CD4-positive, alpha-beta T cell (primary cell): Measurements from ENCODE around the gene DIS3L2. TPM values are rescaled to one million over a fixed set of nuclear protein-coding genes. Genes with fewer than 3 reads are reported as not detected.

ENCODE experiments used
- ATAC-seq: fragments of 200-7000 bp; cut with Tn5 transposase; one replicate; pipeline ENCODE4 v1.10.0; 2022; ENCODE audit warnings: mild to moderate bottlenecking; ENCODE audit not compliant: poor library complexity
- CTCF ChIA-PET: fragments of 350-600 bp; sonication (Branson Sonifier 250); formaldehyde crosslinking; loops from one replicate; lab custom pipeline; 2021; ENCODE audit warnings: antibody characterized with exemption, inconsistent platforms; lab: Charles Lee
- POLR2A ChIA-PET: fragments of 350-600 bp; sonication (Branson Sonifier 250); formaldehyde crosslinking; loops from one replicate; lab custom pipeline; 2021; ENCODE audit warnings: antibody characterized with exemption, inconsistent platforms; lab: Charles Lee
- DNase-seq, 14 experiments: peaks; one replicate each; pipeline ENCODE4 v3.0.0-alpha.2; 2013 to 2020; ENCODE audit warnings: mixed read lengths in 2 of 14
- H3K27ac ChIP-seq, 2 donors: one replicate each; pipeline versions ENCODE4 v1.5.1 to v1.7.0; 2013; ENCODE audit warnings: low read length in 2 of 2, low read depth in 1 of 2, mild to moderate bottlenecking in 1 of 2
- H3K27me3 ChIP-seq, 2 experiments: 1 replicate in 1 of 2; 2 replicates in 1 of 2; pipeline versions ENCODE4 v1.6.1 to v1.7.0; 2013; ENCODE audit warnings: low read length in 2 of 2, control low read depth in 1 of 2, mild to moderate bottlenecking in 1 of 2, moderate library complexity in 1 of 2; ENCODE audit not compliant: insufficient read depth in 2 of 2, control insufficient read depth in 1 of 2
- H3K36me3 ChIP-seq: one replicate; pipeline ENCODE4 v1.6.1; 2013; ENCODE audit warnings: low read length, control low read depth; ENCODE audit not compliant: insufficient read depth
- H3K4me1 ChIP-seq: one replicate; pipeline ENCODE4 v1.6.1; 2013; ENCODE audit warnings: low read length, control low read depth; ENCODE audit not compliant: insufficient read depth
- H3K4me3 ChIP-seq: one replicate; pipeline ENCODE4 v1.5.1; 2013; ENCODE audit warnings: mild to moderate bottlenecking, low read length, moderate library complexity
- H3K9me3 ChIP-seq, 2 experiments: 1 replicate in 1 of 2; 2 replicates in 1 of 2; pipeline versions ENCODE4 v1.6.1 to v1.7.0; 2013; ENCODE audit warnings: low read length in 2 of 2, mild to moderate bottlenecking in 2 of 2, control low read depth in 1 of 2, moderate library complexity in 1 of 2; ENCODE audit not compliant: control insufficient read depth in 1 of 2, insufficient read depth in 1 of 2
- H3K27ac Mint-ChIP-seq: one replicate; pipeline ENCODE4 v1.8.0; 2020; ENCODE audit warnings: mixed read lengths
- H3K27me3 Mint-ChIP-seq: one replicate; pipeline ENCODE4 v1.8.0; 2021; ENCODE audit warnings: mixed read lengths
- H3K36me3 Mint-ChIP-seq: one replicate; pipeline ENCODE4 v1.8.0; 2021; ENCODE audit warnings: low read depth, mixed read lengths
- H3K4me1 Mint-ChIP-seq: one replicate; pipeline ENCODE4 v1.8.0; 2021; ENCODE audit warnings: low read depth, mixed read lengths
- H3K4me3 Mint-ChIP-seq: one replicate; pipeline ENCODE4 v1.8.0; 2020; ENCODE audit warnings: mild to moderate bottlenecking, mixed read lengths
- H3K9me3 Mint-ChIP-seq: one replicate; pipeline ENCODE4 v1.8.0; 2020; ENCODE audit warnings: mixed read lengths
- CTCF ChIP-seq: fragments of 200-600 bp; IDR thresholded peaks from one replicate; pipeline ENCODE4 v1.8.0; 2022; ENCODE audit warnings: antibody characterized with exemption, mild to moderate bottlenecking
- intact Hi-C, 2 experiments: fragments of 100-400 bp; cut with DNase I in 1 of 2; cut with micrococcal nuclease in 1 of 2; formaldehyde crosslinking; loops; one replicate each; pipeline versions ENCODE4 v1.15.1 to v1.9.0; 2023 to 2025; cut with DNase I, micrococcal nuclease
- total RNA-seq, 174 experiments: library from RNA in 2 of 174; stranded (reverse) in 2 of 174; gene quantifications; one replicate each; pipeline ENCODE4 v1.2.3 and lab custom pipeline; 2021 to 2026

DIS3L2 gene
- total RNA-seq, 2 experiments from 2014 or later = 59.8 to 62.9 TPM

- ChIA-PET CTCF (no interaction called here), POLR2A (no interaction called here)
- ATAC-seq = no peak
- no peaks in the 10 kb centered on the region for H3K9me3 Mint-ChIP-seq
- Histone ChIP-seq H3K36me3 (peaks cover 2% of the 10 kb centered on the region), H3K27me3 (no peaks in the 10 kb centered on the region), H3K4me3 (no peak overlapping the region), H3K27ac (no peak overlapping the region), H3K4me1 (peaks cover 7% of the 10 kb centered on the region), H3K9me3 (no peaks in the 10 kb centered on the region)
- no peak for DNase-seq
- intact Hi-C loops = loop anchor here in 1 of 2 experiments (10.0 kb wide), 1 partner anchor 94 kb away; no protein-coding TSS in a partner anchor
- H3K4me1 Mint-ChIP-seq = peaks cover 16% of the 10 kb centered on the region
- TF ChIP-seq CTCF = no peak
- no peak overlapping the region for H3K27ac Mint-ChIP-seq
- H3K4me3 Mint-ChIP-seq = no peak overlapping the region
- H3K27me3 Mint-ChIP-seq = no peaks in the 10 kb centered on the region
- no peaks in the 10 kb centered on the region for H3K36me3 Mint-ChIP-seq
Observed at GRCh38 chr2:232230560-232230959, 269.0 kb downstream of the DIS3L2 start.

- intact Hi-C loops = loop anchor here in 1 of 2 experiments (10.0 kb wide), 1 partner anchor 93 kb away; no protein-coding TSS in a partner anchor
- H3K4me3 ChIP-seq = no peak overlapping the region
- Mint-ChIP-seq H3K4me1 (peaks cover 25% of the 10 kb centered on the region), H3K9me3 (no peaks in the 10 kb centered on the region), H3K4me3 (no peak overlapping the region), H3K27ac (no peak overlapping the region), H3K36me3 (no peaks in the 10 kb centered on the region), H3K27me3 (no peaks in the 10 kb centered on the region)
- TF ChIP-seq CTCF = no peak
- ATAC-seq = no peak
- H3K4me1 ChIP-seq = peaks cover 7% of the 10 kb centered on the region
- ChIA-PET CTCF (interaction anchor here (0.6 kb wide), 1 partner anchor 670 kb away, joined by 3 read pairs; no protein-coding TSS in a partner anchor), POLR2A (no interaction called here)
- H3K36me3 ChIP-seq = peaks cover 2% of the 10 kb centered on the region
- no peaks in the 10 kb centered on the region for H3K9me3 ChIP-seq
- H3K27ac ChIP-seq = no peak overlapping the region
- no peaks in the 10 kb centered on the region for H3K27me3 ChIP-seq
- DNase-seq = no peak
Observed at GRCh38 chr2:232231554-232231953, 270.0 kb downstream of the DIS3L2 start.

GRCh38 chr2:232232915-232233314 lies 271.4 kb downstream of the DIS3L2 start:
- Mint-ChIP-seq H3K36me3 (peaks cover 3% of the 10 kb centered on the region), H3K9me3 (no peaks in the 10 kb centered on the region), H3K4me1 (peaks cover 37% of the 10 kb centered on the region), H3K27ac (no peak overlapping the region), H3K27me3 (no peaks in the 10 kb centered on the region), H3K4me3 (no peak overlapping the region)
- DNase-seq (no peak), ATAC-seq (no peak)
- Histone ChIP-seq H3K9me3 (no peaks in the 10 kb centered on the region), H3K27ac (no peak overlapping the region), H3K4me1 (peaks cover 18% of the 10 kb centered on the region), H3K36me3 (peaks cover 2% of the 10 kb centered on the region), H3K27me3 (no peaks in the 10 kb centered on the region), H3K4me3 (no peak overlapping the region)
- intact Hi-C loops = loop anchor here in 1 of 2 experiments (10.0 kb wide), 1 partner anchor 92 kb away; no protein-coding TSS in a partner anchor
- ChIA-PET CTCF (no interaction called here), POLR2A (no interaction called here)
- TF ChIP-seq CTCF = no peak
